Neural progenitor cell (in vitro differentiated cells): ENCODE measurements around the gene PNPLA3. TPM values are rescaled to one million over a fixed set of nuclear protein-coding genes. Genes with fewer than 3 reads are reported as not detected.

ENCODE experiments used
- DNase-seq: peaks from one replicate; pipeline ENCODE4 v3.0.0-alpha.2; 2016; ENCODE audit warnings: low spot score
- H2AFZ ChIP-seq: fragments of 200-600 bp; sonication (generic); replicated peaks from 2 replicates; pipeline ENCODE4 v1.6.1; 2016; ENCODE audit warnings: antibody characterized with exemption
- H3F3A ChIP-seq: fragments of 200-600 bp; sonication (generic); 2 replicates; pipeline ENCODE4 v1.6.1; 2016; ENCODE audit warnings: antibody characterized with exemption, low read depth
- H3K27ac ChIP-seq: fragments of 200-600 bp; sonication (generic); 2 replicates; pipeline ENCODE4 v1.5.1; 2016; ENCODE audit warnings: mild to moderate bottlenecking
- H3K27me3 ChIP-seq: fragments of 200-600 bp; sonication (generic); 2 replicates; pipeline ENCODE4 v1.6.1; 2016; ENCODE audit warnings: mild to moderate bottlenecking, moderate library complexity
- H3K36me3 ChIP-seq: fragments of 200-600 bp; sonication (generic); 2 replicates; pipeline ENCODE4 v1.5.1; 2016
- H3K4me1 ChIP-seq: fragments of 200-600 bp; sonication (generic); 2 replicates; pipeline ENCODE4 v1.6.1; 2016; ENCODE audit warnings: mixed run types
- H3K4me2 ChIP-seq: fragments of 200-600 bp; sonication (generic); 2 replicates; pipeline ENCODE4 v1.6.1; 2016
- H3K4me3 ChIP-seq: fragments of 200-600 bp; sonication (generic); 2 replicates; pipeline ENCODE4 v1.5.1; 2016
- H3K79me2 ChIP-seq: fragments of 200-600 bp; sonication (generic); 2 replicates; pipeline ENCODE4 v1.6.1; 2016; ENCODE audit warnings: low read depth
- H3K9ac ChIP-seq: fragments of 200-600 bp; sonication (generic); 2 replicates; pipeline ENCODE4 v1.6.1; 2016
- H3K9me3 ChIP-seq: fragments of 200-600 bp; sonication (generic); 2 replicates; pipeline ENCODE4 v1.5.1; 2016; ENCODE audit warnings: low read depth
- H4K20me1 ChIP-seq: fragments of 200-600 bp; sonication (generic); 2 replicates; pipeline ENCODE4 v1.6.1; 2016; ENCODE audit warnings: low read depth
- H3K27ac Mint-ChIP-seq: 3 replicates; pipeline ENCODE4 v1.8.0; 2021; ENCODE audit warnings: mixed read lengths
- H3K27me3 Mint-ChIP-seq: 2 replicates; pipeline ENCODE4 v1.8.0; 2022; ENCODE audit warnings: low read depth, mild to moderate bottlenecking, inconsistent platforms, moderate library complexity, mixed read lengths; ENCODE audit not compliant: insufficient read depth
- H3K36me3 Mint-ChIP-seq: 3 replicates; pipeline ENCODE4 v1.8.0; 2021; ENCODE audit warnings: mixed read lengths
- H3K4me1 Mint-ChIP-seq: 3 replicates; pipeline ENCODE4 v1.8.0; 2021; ENCODE audit warnings: mixed read lengths
- H3K4me3 Mint-ChIP-seq: 3 replicates; pipeline ENCODE4 v1.8.0; 2021; ENCODE audit warnings: mild to moderate bottlenecking, moderate library complexity, mixed read lengths
- H3K9me3 Mint-ChIP-seq: 3 replicates; pipeline ENCODE4 v1.8.0; 2020; ENCODE audit warnings: mixed read lengths
- CTCF ChIP-seq: fragments of 200-600 bp; sonication (generic); IDR thresholded peaks from 2 replicates; pipeline ENCODE4 v1.5.1; 2017; ENCODE audit warnings: antibody characterized with exemption, mild to moderate bottlenecking
- EZH2 ChIP-seq: fragments of 200-600 bp; sonication (generic); IDR thresholded peaks from 2 replicates; pipeline ENCODE4 v1.6.1; 2017; ENCODE audit warnings: antibody characterized with exemption, mild to moderate bottlenecking, moderate library complexity
- EZH2phosphoT487 ChIP-seq: fragments of 200-600 bp; sonication (generic); IDR thresholded peaks from 2 replicates; pipeline ENCODE4 v1.6.1; 2017; ENCODE audit warnings: antibody characterized with exemption
- total RNA-seq: library from RNA; depleted of rRNA; stranded (reverse); fragments of >200 nt; gene quantifications from 2 replicates; pipeline ENCODE4 v1.2.3, GENCODE V29; 2015; ENCODE audit warnings: low replicate concordance

Gene PNPLA3
- total RNA-seq, 1 donor from 2014 or later, result 4.8 TPM

- Mint-ChIP-seq H3K4me3 (peak overlapping the region; percentile 30), H3K27ac (peak overlapping the region; percentile 46), H3K9me3 (peaks cover 2% of the 10 kb centered on the region), H3K4me1 (peaks cover 14% of the 10 kb centered on the region), H3K36me3 (no peaks in the 10 kb centered on the region), H3K27me3 (peaks cover 15% of the 10 kb centered on the region)
- no peak for DNase-seq
- H3K9me3 ChIP-seq, result no peaks in the 10 kb centered on the region
- no peaks in the 10 kb centered on the region for H3K36me3 ChIP-seq
- no peaks in the 10 kb centered on the region for H4K20me1 ChIP-seq
- H3K4me1 ChIP-seq, result peaks cover 6% of the 10 kb centered on the region
- H3K9ac ChIP-seq, result no peak overlapping the region
- TF ChIP-seq EZH2 (no peak), EZH2phosphoT487 (no peak), CTCF (no peak)
- H3K27ac ChIP-seq, result no peak overlapping the region
- peaks cover 13% of the 10 kb centered on the region for H3K27me3 ChIP-seq
- H3K4me2 ChIP-seq, result no peak overlapping the region
- H3K4me3 ChIP-seq, result no peak overlapping the region
- peaks cover 11% of the 10 kb centered on the region for H3F3A ChIP-seq
- peaks cover 4% of the 10 kb centered on the region for H3K79me2 ChIP-seq
- H2AFZ ChIP-seq, result no peak overlapping the region
These were observed 4.3 kb upstream of the PNPLA3 start for GRCh38 chr22:43919106-43919973.

- Histone ChIP-seq H2AFZ (no peak overlapping the region), H3K9me3 (no peaks in the 10 kb centered on the region), H3K36me3 (no peaks in the 10 kb centered on the region), H3K27ac (no peak overlapping the region), H3K9ac (no peak overlapping the region), H3K4me3 (no peak overlapping the region), H3K4me2 (no peak overlapping the region), H3K27me3 (peaks cover 13% of the 10 kb centered on the region), H4K20me1 (peaks cover 16% of the 10 kb centered on the region), H3F3A (peaks cover 29% of the 10 kb centered on the region), H3K4me1 (peaks cover 18% of the 10 kb centered on the region), H3K79me2 (peaks cover 10% of the 10 kb centered on the region)
- peaks cover 21% of the 10 kb centered on the region for H3K27me3 Mint-ChIP-seq
- H3K9me3 Mint-ChIP-seq, result peaks cover 2% of the 10 kb centered on the region
- no peak for TF ChIP-seq EZH2phosphoT487
- TF ChIP-seq CTCF, result no peak
- TF ChIP-seq EZH2, result no peak
- H3K27ac Mint-ChIP-seq, result no peak overlapping the region
- H3K4me3 Mint-ChIP-seq, result no peak overlapping the region
- DNase-seq, result no peak
- H3K36me3 Mint-ChIP-seq, result peaks cover under 1% of the 10 kb centered on the region
- peaks cover 28% of the 10 kb centered on the region for H3K4me1 Mint-ChIP-seq
These were observed 2.2 kb upstream of the PNPLA3 start for GRCh38 chr22:43921370-43921769.

DNA sequence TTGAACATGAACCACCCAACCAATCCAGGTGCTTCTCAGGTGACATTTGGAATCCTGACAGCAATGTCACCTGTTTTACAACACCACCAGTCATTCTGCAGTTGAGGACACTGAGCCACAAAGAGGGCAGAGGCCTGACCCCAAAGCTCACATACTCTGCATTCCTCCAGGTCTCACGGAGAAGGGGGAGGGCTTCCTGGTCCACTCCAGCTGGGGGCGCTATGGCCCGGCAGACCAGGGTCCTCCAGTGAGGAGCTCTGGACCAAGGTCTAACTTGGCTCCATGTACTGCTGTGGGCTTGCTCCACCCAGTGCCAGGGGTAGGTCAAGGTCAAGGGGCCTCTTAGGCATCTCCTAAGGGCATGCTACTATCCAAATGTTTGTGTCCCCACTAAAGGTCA lies 1.5 kb upstream of the PNPLA3 start:
- peaks cover 22% of the 10 kb centered on the region for H3K27me3 Mint-ChIP-seq
- no peak overlapping the region for H3K9ac ChIP-seq
- peaks cover 21% of the 10 kb centered on the region for H3K27me3 ChIP-seq
- peak overlapping the region; percentile 70 for H3K4me3 Mint-ChIP-seq
- peaks cover 2% of the 10 kb centered on the region for H3K36me3 Mint-ChIP-seq
- TF ChIP-seq EZH2, result no peak
- peak; percentile 36 for TF ChIP-seq CTCF
- no peak for TF ChIP-seq EZH2phosphoT487
- H2AFZ ChIP-seq, result no peak overlapping the region
- no peak overlapping the region for H3K4me2 ChIP-seq
- H3K9me3 ChIP-seq, result no peaks in the 10 kb centered on the region
- peaks cover 28% of the 10 kb centered on the region for H3K4me1 Mint-ChIP-seq
- H3K4me3 ChIP-seq, result no peak overlapping the region
- no peaks in the 10 kb centered on the region for H3K36me3 ChIP-seq
- H3F3A ChIP-seq, result peaks cover 29% of the 10 kb centered on the region
- peak; percentile 24 for DNase-seq
- peaks cover 23% of the 10 kb centered on the region for H4K20me1 ChIP-seq
- H3K27ac ChIP-seq, result no peak overlapping the region
- no peak overlapping the region for H3K27ac Mint-ChIP-seq
- peaks cover 18% of the 10 kb centered on the region for H3K4me1 ChIP-seq
- H3K9me3 Mint-ChIP-seq, result peaks cover 2% of the 10 kb centered on the region
- H3K79me2 ChIP-seq, result peaks cover 17% of the 10 kb centered on the region
